ENCODE measurements around the gene RNF146.
"Not testable (repeated sequence)": the region's sequence is repeated elsewhere in the genome, so short reads cannot be mapped to it uniquely, and the experiment has no call there.

The RNF146 gene

GRCh38 chr6:127331256-127331655 is 64.6 kb downstream of the RNF146 start:
- intact Hi-C loops (cut with DNase I) = not testable (repeated sequence)

GRCh38 chr6:127332383-127332961 is 65.8 kb downstream of the RNF146 start:
- intact Hi-C loops (cut with DNase I) = no loop called here

More at GRCh38 chr6:127331256-127331655, 64.6 kb downstream of the RNF146 start:
- not testable (repeated sequence) for DNase-seq

More at GRCh38 chr6:127332383-127332961, 65.8 kb downstream of the RNF146 start:
- DNase-seq = no peak
